ENCODE results near the gene SYNE1.

GRCh38 chr6:152112491-152113261 lies 524.5 kb downstream of the SYNE1 start:
- no peak for TF ChIP-seq SIN3A (IDR thresholded peaks at IDR 0.05; ENCODE audit: low read depth, low read length)
- no peak for TF ChIP-seq TAF1 (IDR thresholded peaks at IDR 0.05; ENCODE audit: borderline replicate concordance, low read depth, low read length)
- TF ChIP-seq, protein P1, sequence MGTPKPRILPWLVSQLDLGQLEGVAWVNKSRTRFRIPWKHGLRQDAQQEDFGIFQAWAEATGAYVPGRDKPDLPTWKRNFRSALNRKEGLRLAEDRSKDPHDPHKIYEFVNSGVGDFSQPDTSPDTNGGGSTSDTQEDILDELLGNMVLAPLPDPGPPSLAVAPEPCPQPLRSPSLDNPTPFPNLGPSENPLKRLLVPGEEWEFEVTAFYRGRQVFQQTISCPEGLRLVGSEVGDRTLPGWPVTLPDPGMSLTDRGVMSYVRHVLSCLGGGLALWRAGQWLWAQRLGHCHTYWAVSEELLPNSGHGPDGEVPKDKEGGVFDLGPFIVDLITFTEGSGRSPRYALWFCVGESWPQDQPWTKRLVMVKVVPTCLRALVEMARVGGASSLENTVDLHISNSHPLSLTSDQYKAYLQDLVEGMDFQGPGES (IDR thresholded peaks at IDR 0.05) = no peak
- TF ChIP-seq, protein P2, sequence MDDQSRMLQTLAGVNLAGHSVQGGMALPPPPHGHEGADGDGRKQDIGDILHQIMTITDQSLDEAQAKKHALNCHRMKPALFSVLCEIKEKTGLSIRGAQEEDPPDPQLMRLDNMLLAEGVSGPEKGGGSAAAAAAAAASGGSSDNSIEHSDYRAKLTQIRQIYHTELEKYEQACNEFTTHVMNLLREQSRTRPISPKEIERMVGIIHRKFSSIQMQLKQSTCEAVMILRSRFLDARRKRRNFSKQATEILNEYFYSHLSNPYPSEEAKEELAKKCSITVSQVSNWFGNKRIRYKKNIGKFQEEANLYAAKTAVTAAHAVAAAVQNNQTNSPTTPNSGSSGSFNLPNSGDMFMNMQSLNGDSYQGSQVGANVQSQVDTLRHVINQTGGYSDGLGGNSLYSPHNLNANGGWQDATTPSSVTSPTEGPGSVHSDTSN (IDR thresholded peaks at IDR 0.05; ENCODE audit: insufficient replicate concordance, low read depth, low read length) = no peak
- TF ChIP-seq GABPA (IDR thresholded peaks at IDR 0.05; ENCODE audit: low read depth) = no peak
